GM12878 (cell line): ENCODE data around the gene SCGN. TPM values are rescaled to one million over a fixed set of nuclear protein-coding genes. Genes with fewer than 3 reads are reported as not detected.

Experiments
- ATAC-seq: fragments of 200-7000 bp; cut with Tn5 transposase; 3 replicates; pipeline ENCODE4 v1.9.1; 2020; ENCODE audit warnings: mild to moderate bottlenecking, moderate library complexity
- BruUV-seq: library from RNA; stranded (reverse); fragments of 400-500 nt; replicated peaks from 2 replicates; lab custom pipeline; 2021; lab: Mats Ljungman, UMichigan
- CTCF ChIA-PET: fragments of 300-600 bp; sonication (Branson Sonifier 250); formaldehyde crosslinking; extraction: SDS; loops from one replicate; lab custom pipeline; 2021; ENCODE audit warnings: inconsistent platforms; lab: Yijun Ruan, JAX
- POLR2A ChIA-PET: fragments of 350-600 bp; formaldehyde crosslinking; extraction: SDS; loops from one replicate; lab custom pipeline; 2021; ENCODE audit warnings: inconsistent platforms; lab: Charles Lee
- RAD21 ChIA-PET: fragments of 300-600 bp; sonication (Branson Sonifier 250); formaldehyde crosslinking; loops from one replicate; lab custom pipeline; 2023; ENCODE audit warnings: antibody characterized with exemption; ENCODE audit not compliant: unreplicated experiment; lab: Charles Lee
- SMC1A ChIA-PET: fragments of 300-600 bp; sonication (Branson Sonifier 250); formaldehyde crosslinking; loops from one replicate; lab custom pipeline; 2023; ENCODE audit not compliant: unreplicated experiment, uncharacterized antibody; lab: Charles Lee
- DNase-seq: peaks from one replicate; pipeline ENCODE4 v3.0.0-alpha.2; 2011; ENCODE audit warnings: low read depth, low spot score
- FAIRE-seq: peaks from 3 replicates; lab custom pipeline; 2011; peaks lifted over from hg19 to GRCh38; lab: Jason Lieb, UNC
- H2AFZ ChIP-seq: 2 replicates; pipeline ENCODE4 v1.6.0; 2011; ENCODE audit warnings: low read depth, low read length, control low read depth; ENCODE audit not compliant: control insufficient read depth
- H3K27ac ChIP-seq: 2 replicates; pipeline ENCODE4 v1.5.1; 2011; ENCODE audit warnings: control low read depth; ENCODE audit not compliant: control insufficient read depth, insufficient read depth
- H3K27me3 ChIP-seq, 2 experiments: replicated peaks in 1 of 2; 2 replicates each; pipeline versions ENCODE4 v1.6.0 to v1.6.1; 2011; ENCODE audit warnings: low read length in 1 of 2; ENCODE audit not compliant: control insufficient read depth in 2 of 2, insufficient read depth in 2 of 2
- H3K36me3 ChIP-seq, 2 experiments: 2 replicates each; pipeline ENCODE4 v1.5.1; 2011; ENCODE audit warnings: low read length in 1 of 2; ENCODE audit not compliant: control insufficient read depth in 2 of 2, insufficient read depth in 2 of 2
- H3K4me1 ChIP-seq: 2 replicates; pipeline ENCODE4 v1.6.1; 2011; ENCODE audit warnings: mild to moderate bottlenecking, low read length, moderate library complexity, mixed read lengths; ENCODE audit not compliant: control insufficient read depth, insufficient read depth
- H3K4me2 ChIP-seq: 2 replicates; pipeline ENCODE4 v1.6.0; 2011; ENCODE audit warnings: control low read depth; ENCODE audit not compliant: control insufficient read depth, insufficient read depth
- H3K4me3 ChIP-seq: fragments of 200-600 bp; sonication (generic); 2 replicates; pipeline ENCODE4 v1.5.1; 2016
- H3K79me2 ChIP-seq: 2 replicates; pipeline ENCODE4 v1.6.0; 2011; ENCODE audit warnings: low read length; ENCODE audit not compliant: control insufficient read depth, insufficient read depth
- H3K9ac ChIP-seq: 2 replicates; pipeline ENCODE4 v1.8.0; 2011; ENCODE audit warnings: low read length, control low read depth, mixed read lengths; ENCODE audit not compliant: control insufficient read depth, insufficient read depth
- H3K9me3 ChIP-seq: replicated peaks from 3 replicates; pipeline ENCODE4 v1.5.1; 2011; ENCODE audit warnings: mild to moderate bottlenecking, low read length; ENCODE audit not compliant: control insufficient read depth, insufficient read depth
- H4K20me1 ChIP-seq: 2 replicates; pipeline ENCODE4 v1.6.0; 2011; ENCODE audit not compliant: control insufficient read depth, insufficient read depth
- BACH1 ChIP-seq: fragments of 450-650 bp; IDR thresholded peaks from 2 replicates; pipeline ENCODE4 v1.6.1; 2017; ENCODE audit warnings: mild to moderate bottlenecking, borderline replicate concordance
- CBFB ChIP-seq: IDR thresholded peaks from 2 replicates; pipeline ENCODE4 v1.6.1; 2016; ENCODE audit warnings: antibody characterized with exemption, low read depth
- CHD4 ChIP-seq: fragments of 200-600 bp; sonication (generic); IDR thresholded peaks from 2 replicates; pipeline ENCODE4 v1.6.1; 2016; ENCODE audit warnings: mild to moderate bottlenecking
- DPF2 ChIP-seq: fragments of 450-650 bp; IDR thresholded peaks from 2 replicates; pipeline ENCODE4 v1.6.1; 2017; ENCODE audit warnings: mild to moderate bottlenecking
- E2F8 ChIP-seq: fragments of 450-650 bp; IDR thresholded peaks from 2 replicates; pipeline ENCODE4 v1.6.1; 2018; ENCODE audit warnings: mild to moderate bottlenecking, low read depth, moderate library complexity; ENCODE audit not compliant: partially characterized antibody
- FOS ChIP-seq: IDR thresholded peaks from 3 replicates; pipeline ENCODE4 v1.6.1; 2011; ENCODE audit warnings: borderline replicate concordance; ENCODE audit not compliant: insufficient read length; ENCODE audit errors: extremely low read depth
- FOXK2 ChIP-seq: fragments of 450-650 bp; IDR thresholded peaks from 2 replicates; pipeline ENCODE4 v1.6.1; 2017; ENCODE audit warnings: mild to moderate bottlenecking, moderate library complexity
- NFIC ChIP-seq: IDR thresholded peaks from 2 replicates; pipeline ENCODE4 v1.6.1; 2012; ENCODE audit warnings: low read depth, mild to moderate bottlenecking, inconsistent platforms, low read length, moderate library complexity
- NKRF ChIP-seq: fragments of 450-650 bp; conservative IDR thresholded peaks from 2 replicates; pipeline ENCODE4 v1.6.1; 2017; ENCODE audit warnings: mild to moderate bottlenecking, moderate library complexity
- NR2F1 ChIP-seq: fragments of 450-650 bp; conservative IDR thresholded peaks from 2 replicates; pipeline ENCODE4 v1.6.1; 2017; ENCODE audit warnings: mild to moderate bottlenecking
- STAT3 ChIP-seq: IDR thresholded peaks from 2 replicates; pipeline ENCODE4 v1.6.1; 2011; ENCODE audit warnings: low read depth, low read length, improper control_type of control experiment
- TCF3 ChIP-seq: IDR thresholded peaks from 2 replicates; pipeline ENCODE4 v1.6.1; 2012; ENCODE audit warnings: low read depth, mild to moderate bottlenecking, low read length, borderline replicate concordance; ENCODE audit not compliant: insufficient read depth
- YBX1 ChIP-seq: fragments of 450-650 bp; IDR thresholded peaks from 2 replicates; pipeline ENCODE4 v1.6.1; 2016; ENCODE audit warnings: antibody characterized with exemption
- ZNF217 ChIP-seq: fragments of 450-650 bp; IDR thresholded peaks from 2 replicates; pipeline ENCODE4 v1.6.1; 2017; ENCODE audit warnings: antibody characterized with exemption, mild to moderate bottlenecking
- ZNF274 ChIP-seq: IDR thresholded peaks from one replicate; pipeline ENCODE4 v1.8.0; 2011; ENCODE audit not compliant: insufficient read length, insufficient read depth
- ZNF384 ChIP-seq: IDR thresholded peaks from 2 replicates; pipeline ENCODE4 v1.6.1; 2012; ENCODE audit warnings: low read depth, mild to moderate bottlenecking, low read length, improper control_type of control experiment, borderline replicate concordance
- WGBS: methylation state at CpG from one replicate; pipeline ENCODE4 v1.1.6; 2016; ENCODE audit warnings: low lambda C conversion rate; ENCODE audit not compliant: insufficient replicate concordance, insufficient coverage; ENCODE audit errors: missing lambda C conversion rate; 5-methylcytosine and 5-hydroxymethylcytosine counted together
- in situ Hi-C: fragments of 300-500 bp; cut with MboI; formaldehyde crosslinking; loops from 9 replicates; pipeline ENCODE4 v1.14.3; 2018; ENCODE audit warnings: mixed read lengths
- intact Hi-C: fragments of 100-400 bp; cut with micrococcal nuclease; formaldehyde crosslinking; loops from one replicate; pipeline ENCODE4 v1.14.2; 2022; ENCODE audit not compliant: unreplicated experiment
- polyA plus RNA-seq, 11 experiments: library from polyadenylated mRNA; depleted of rRNA in 4 of 11; unstranded in 6 of 11; stranded (reverse) in 5 of 11; fragments of >200 nt; fragmentation: Nextera tagmentation in 4 of 11; fragmentation: Illumina TruSeq in 1 of 11; extraction: Ambion mirVana in 4 of 11; extraction: Trizol in 1 of 11; gene quantifications; 1 replicate in 1 of 11; 2 replicates in 10 of 11; pipeline versions ENCODE4 v1.2.1 to v1.2.3, GENCODE V29; 2011 to 2016; ENCODE audit warnings: inconsistent platforms in 2 of 11, missing spikeins in 2 of 11, low read depth in 1 of 11
- total RNA-seq, 4 experiments: library from RNA; depleted of rRNA in 3 of 4; stranded (reverse); fragments of >200 nt in 3 of 4; fragmentation: Illumina TruSeq in 1 of 4; extraction: Trizol in 1 of 4; gene quantifications; 2 replicates each; pipeline versions ENCODE4 v1.2.1 to v1.2.3, GENCODE V29; 2013 to 2021
- TF ChIP-seq, protein P1 (sequence below): IDR thresholded peaks from 2 replicates; pipeline ENCODE4 v1.6.1; 2011; ENCODE audit warnings: borderline replicate concordance, low read depth, mild to moderate bottlenecking, moderate library complexity, mixed read lengths, low read length; ENCODE audit not compliant: insufficient read depth; ENCODE audit errors: extremely low read length
- TF ChIP-seq, protein P2 (sequence below): fragments of 450-650 bp; IDR thresholded peaks from 2 replicates; pipeline ENCODE4 v1.6.1; 2014; ENCODE audit warnings: mild to moderate bottlenecking
- TF ChIP-seq, protein P3 (sequence below): IDR thresholded peaks from 2 replicates; pipeline ENCODE4 v1.6.1; 2012; ENCODE audit warnings: low read depth, low read length, improper control_type of control experiment

The SCGN gene
- total and polyA plus RNA-seq, 10 of the 15 experiments (the other 5 are each of a cell fraction or from before 2014, with no cell fraction given), result not detected

DNA sequence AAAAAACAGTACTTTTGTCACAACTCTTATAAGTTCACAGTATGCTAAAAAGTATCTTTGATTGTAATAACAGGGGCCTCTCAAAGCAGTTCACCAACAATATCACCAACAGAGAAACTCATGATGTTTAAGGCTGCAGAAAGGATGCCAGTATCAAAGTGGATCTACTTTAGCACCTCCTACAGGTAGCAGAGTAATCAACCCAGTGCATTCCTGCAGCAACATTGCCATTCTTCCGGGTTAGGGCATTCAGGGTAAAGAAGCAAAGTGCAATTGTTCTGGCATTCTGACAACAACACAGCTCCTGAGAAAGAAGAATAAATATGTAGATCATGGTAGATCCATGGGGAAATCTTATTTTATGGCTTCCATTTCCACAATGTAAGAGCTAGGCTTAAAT lies 95.0 kb downstream of the SCGN start:
- no peaks in the 10 kb centered on the region for H3K36me3 ChIP-seq
- BruUV-seq, result no TSS peak
- DNase-seq, result no peak
- H3K79me2 ChIP-seq, result no peaks in the 10 kb centered on the region
- H3K4me3 ChIP-seq, result no peak overlapping the region
- H3K9me3 ChIP-seq, result no peaks in the 10 kb centered on the region
- no peak for TF ChIP-seq E2F8
- TF ChIP-seq ZNF274, result no peak
- no peak for TF ChIP-seq NKRF
- TF ChIP-seq TCF3, result no peak
- TF ChIP-seq STAT3, result no peak
- TF ChIP-seq YBX1, result no peak
- TF ChIP-seq, protein P1, sequence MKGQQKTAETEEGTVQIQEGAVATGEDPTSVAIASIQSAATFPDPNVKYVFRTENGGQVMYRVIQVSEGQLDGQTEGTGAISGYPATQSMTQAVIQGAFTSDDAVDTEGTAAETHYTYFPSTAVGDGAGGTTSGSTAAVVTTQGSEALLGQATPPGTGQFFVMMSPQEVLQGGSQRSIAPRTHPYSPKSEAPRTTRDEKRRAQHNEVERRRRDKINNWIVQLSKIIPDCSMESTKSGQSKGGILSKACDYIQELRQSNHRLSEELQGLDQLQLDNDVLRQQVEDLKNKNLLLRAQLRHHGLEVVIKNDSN, result no peak
- TF ChIP-seq NR2F1, result no peak
- no peak for TF ChIP-seq CHD4
- TF ChIP-seq BACH1, result no peak
- TF ChIP-seq, protein P2, sequence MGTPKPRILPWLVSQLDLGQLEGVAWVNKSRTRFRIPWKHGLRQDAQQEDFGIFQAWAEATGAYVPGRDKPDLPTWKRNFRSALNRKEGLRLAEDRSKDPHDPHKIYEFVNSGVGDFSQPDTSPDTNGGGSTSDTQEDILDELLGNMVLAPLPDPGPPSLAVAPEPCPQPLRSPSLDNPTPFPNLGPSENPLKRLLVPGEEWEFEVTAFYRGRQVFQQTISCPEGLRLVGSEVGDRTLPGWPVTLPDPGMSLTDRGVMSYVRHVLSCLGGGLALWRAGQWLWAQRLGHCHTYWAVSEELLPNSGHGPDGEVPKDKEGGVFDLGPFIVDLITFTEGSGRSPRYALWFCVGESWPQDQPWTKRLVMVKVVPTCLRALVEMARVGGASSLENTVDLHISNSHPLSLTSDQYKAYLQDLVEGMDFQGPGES, result no peak
- TF ChIP-seq CBFB, result no peak
- no peak for TF ChIP-seq DPF2
- no peak for TF ChIP-seq FOXK2
- no peak for TF ChIP-seq FOS
- TF ChIP-seq NFIC, result no peak
- TF ChIP-seq ZNF217, result no peak
- TF ChIP-seq, protein P3, sequence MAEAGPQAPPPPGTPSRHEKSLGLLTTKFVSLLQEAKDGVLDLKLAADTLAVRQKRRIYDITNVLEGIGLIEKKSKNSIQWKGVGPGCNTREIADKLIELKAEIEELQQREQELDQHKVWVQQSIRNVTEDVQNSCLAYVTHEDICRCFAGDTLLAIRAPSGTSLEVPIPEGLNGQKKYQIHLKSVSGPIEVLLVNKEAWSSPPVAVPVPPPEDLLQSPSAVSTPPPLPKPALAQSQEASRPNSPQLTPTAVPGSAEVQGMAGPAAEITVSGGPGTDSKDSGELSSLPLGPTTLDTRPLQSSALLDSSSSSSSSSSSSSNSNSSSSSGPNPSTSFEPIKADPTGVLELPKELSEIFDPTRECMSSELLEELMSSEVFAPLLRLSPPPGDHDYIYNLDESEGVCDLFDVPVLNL, result no peak
- TF ChIP-seq ZNF384, result no peak
- no peaks in the 10 kb centered on the region for H3K27me3 ChIP-seq
- H4K20me1 ChIP-seq, result no peaks in the 10 kb centered on the region
- 51% methylated on average over 1 of the region's 1 CpG for WGBS
- SMC1A ChIA-PET, result interaction anchor here (0.7 kb wide), 1 partner anchor 13 kb away, joined by 3 read pairs; no protein-coding TSS in a partner anchor
- no peak for ATAC-seq
- no peak overlapping the region for H3K27ac ChIP-seq
- no peak for FAIRE-seq
- no peaks in the 10 kb centered on the region for H3K4me1 ChIP-seq
- no peak overlapping the region for H2AFZ ChIP-seq
- in situ Hi-C loops (no loop called here), intact Hi-C loops (no loop called here)
- CTCF ChIA-PET, result interaction anchor here (1.5 to 1.6 kb wide), 2 partner anchors 29 to 31 kb away, joined by 3 to 4 read pairs; no protein-coding TSS in a partner anchor
- RAD21 ChIA-PET, result no interaction called here
- no peak overlapping the region for H3K4me2 ChIP-seq
- POLR2A ChIA-PET, result no interaction called here
- no peak overlapping the region for H3K9ac ChIP-seq
